ENCODE data around the gene PNPLA7. TPM values are rescaled to one million over a fixed set of nuclear protein-coding genes. Genes with fewer than 3 reads are reported as not detected.
"Not testable (repeated sequence)": the region's sequence is repeated elsewhere in the genome, so short reads cannot be mapped to it uniquely, and the experiment has no call there.

The PNPLA7 gene
- total RNA-seq, 1 donor from 2014 or later = 0.06 TPM

DNA sequence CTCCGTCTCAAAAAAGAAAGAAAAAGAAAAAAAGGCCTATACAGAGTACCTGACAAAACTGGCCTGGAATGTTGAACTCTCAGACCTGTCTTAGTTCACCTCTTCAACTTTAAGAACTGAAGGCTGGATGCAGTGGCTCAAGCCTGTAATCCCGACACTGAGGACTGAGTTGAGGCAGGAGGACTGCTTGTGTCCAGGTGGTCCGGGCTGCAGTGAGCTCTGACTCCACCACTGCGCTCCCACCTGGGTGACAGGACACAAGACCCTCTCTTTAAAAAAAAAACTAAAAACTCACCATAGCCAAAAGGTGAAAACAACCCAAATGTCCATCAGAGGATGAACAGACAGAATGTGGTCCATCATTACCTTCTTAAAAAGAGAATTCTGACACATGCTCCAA is 7.9 kb upstream of the PNPLA7 start:
- TF ChIP-seq, protein P1, sequence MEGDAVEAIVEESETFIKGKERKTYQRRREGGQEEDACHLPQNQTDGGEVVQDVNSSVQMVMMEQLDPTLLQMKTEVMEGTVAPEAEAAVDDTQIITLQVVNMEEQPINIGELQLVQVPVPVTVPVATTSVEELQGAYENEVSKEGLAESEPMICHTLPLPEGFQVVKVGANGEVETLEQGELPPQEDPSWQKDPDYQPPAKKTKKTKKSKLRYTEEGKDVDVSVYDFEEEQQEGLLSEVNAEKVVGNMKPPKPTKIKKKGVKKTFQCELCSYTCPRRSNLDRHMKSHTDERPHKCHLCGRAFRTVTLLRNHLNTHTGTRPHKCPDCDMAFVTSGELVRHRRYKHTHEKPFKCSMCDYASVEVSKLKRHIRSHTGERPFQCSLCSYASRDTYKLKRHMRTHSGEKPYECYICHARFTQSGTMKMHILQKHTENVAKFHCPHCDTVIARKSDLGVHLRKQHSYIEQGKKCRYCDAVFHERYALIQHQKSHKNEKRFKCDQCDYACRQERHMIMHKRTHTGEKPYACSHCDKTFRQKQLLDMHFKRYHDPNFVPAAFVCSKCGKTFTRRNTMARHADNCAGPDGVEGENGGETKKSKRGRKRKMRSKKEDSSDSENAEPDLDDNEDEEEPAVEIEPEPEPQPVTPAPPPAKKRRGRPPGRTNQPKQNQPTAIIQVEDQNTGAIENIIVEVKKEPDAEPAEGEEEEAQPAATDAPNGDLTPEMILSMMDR (conservative IDR thresholded peaks at IDR 0.05; ENCODE audit: low read depth, low read length) = no peak
- H3K4me3 ChIP-seq (ENCODE audit: low read depth, low read length) = no peak overlapping the region
- DNase-seq (ENCODE audit: low read depth) = no peak

DNA sequence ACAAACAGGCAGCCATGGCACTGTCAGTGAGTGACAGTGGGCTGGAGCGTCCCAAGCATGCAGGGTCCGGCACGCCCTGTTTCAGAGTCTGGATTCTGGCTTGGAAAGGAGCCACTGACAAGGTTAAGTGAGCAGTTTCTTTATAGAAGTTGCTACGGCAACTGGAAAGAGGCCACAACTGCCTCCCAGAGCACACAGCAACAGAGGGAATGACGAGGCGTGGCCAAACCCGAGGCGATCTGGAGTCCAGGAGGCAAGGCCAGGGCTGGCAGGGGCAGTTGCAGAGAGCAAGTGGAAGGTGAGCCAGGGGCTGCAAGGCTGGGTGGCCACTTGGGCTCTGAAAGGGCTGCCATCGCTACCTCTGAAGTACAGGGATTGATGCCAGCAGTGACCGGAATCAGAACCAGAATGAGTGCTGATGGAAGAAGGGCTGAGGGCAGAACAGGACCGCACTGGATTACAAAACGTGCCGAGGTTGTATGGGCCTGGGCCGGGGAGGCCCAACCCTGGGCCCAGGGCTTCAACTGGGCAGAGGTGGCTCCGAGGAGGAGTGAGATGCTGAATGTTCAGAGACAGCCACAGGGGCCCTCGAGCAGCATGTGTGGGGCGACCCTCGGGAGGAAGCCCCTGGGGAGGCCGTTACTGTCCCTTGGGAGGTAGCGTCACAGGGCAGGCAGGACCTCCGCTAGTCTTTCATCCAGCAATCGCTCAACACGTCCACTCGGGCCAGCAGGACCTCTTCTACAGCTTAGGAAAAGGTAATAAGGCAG is 6.1 kb upstream of the PNPLA7 start:
- no peak for DNase-seq (ENCODE audit: low read depth)
- no peak overlapping the region for H3K4me3 ChIP-seq (ENCODE audit: low read depth, low read length)
- TF ChIP-seq, protein P1 (conservative IDR thresholded peaks at IDR 0.05; ENCODE audit: low read depth, low read length) = no peak

DNA sequence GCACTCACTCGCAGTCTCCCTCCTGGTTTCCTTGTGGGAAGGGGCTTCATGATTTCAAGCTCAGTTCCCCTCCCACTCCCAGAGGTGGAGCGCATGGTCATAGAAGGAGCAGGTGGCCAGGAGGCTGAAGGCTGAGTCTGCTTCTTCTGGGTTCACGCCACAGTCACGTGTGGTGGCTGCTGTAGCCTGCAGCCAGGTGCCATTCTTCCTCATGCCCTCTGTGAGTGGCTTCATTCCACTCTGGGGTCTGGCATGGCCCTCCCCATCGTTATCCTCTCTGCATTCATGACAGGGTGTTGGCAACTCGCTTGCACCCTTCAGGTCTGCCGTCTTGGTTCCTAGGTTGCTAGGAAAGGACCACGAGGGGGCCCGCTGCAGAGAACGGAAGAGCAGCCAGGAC is 5.0 kb upstream of the PNPLA7 start:
- TF ChIP-seq, protein P1 (conservative IDR thresholded peaks at IDR 0.05; ENCODE audit: low read depth, low read length) = no peak
- H3K4me3 ChIP-seq (ENCODE audit: low read depth, low read length) = no peak overlapping the region
- DNase-seq (ENCODE audit: low read depth) = no peak

DNA sequence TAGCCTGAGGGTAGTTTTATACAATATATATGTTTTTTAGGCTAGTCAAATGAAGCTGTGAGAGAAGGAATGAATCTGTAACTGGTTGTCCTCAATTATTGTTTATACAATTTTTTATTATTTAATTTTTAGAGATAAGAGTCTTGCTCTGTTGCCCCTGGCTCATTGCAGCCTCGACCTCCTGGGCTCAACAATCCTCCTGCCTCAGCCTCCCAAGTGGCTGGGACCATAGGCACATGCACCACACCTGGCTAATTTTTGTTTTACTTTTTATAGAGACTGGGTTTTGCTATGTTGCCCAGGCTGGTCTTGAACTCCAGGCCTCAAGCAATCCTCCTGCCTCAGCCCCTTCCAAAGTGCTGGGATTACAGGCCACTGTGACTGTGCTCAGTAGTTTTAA is 4.1 kb upstream of the PNPLA7 start:
- no peak overlapping the region for H3K4me3 ChIP-seq (ENCODE audit: low read depth, low read length)
- TF ChIP-seq, protein P1 (conservative IDR thresholded peaks at IDR 0.05; ENCODE audit: low read depth, low read length) = no peak
- DNase-seq (ENCODE audit: low read depth) = no peak

DNA sequence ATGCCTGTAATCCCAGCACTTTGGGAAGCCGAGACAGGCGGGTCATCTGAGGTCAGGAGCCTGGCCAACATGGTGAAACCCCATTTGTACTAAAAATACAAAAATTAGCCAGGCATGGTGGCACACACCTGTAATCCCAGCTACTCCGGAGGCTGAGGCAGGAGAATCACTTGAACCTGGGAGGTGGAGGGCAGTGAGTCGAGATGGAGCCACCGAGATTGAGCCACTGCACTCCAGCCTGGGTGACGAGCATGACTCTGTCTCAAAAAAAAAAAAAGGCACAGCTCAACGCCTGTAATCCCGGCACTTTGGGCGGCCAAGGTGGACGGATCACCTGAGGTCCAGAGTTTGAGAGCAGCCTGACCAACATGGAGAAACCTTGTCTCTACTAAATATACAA is 3.5 kb upstream of the PNPLA7 start:
- not testable (repeated sequence) for DNase-seq (ENCODE audit: low read depth); H3K4me3 ChIP-seq (ENCODE audit: low read depth, low read length)

DNA sequence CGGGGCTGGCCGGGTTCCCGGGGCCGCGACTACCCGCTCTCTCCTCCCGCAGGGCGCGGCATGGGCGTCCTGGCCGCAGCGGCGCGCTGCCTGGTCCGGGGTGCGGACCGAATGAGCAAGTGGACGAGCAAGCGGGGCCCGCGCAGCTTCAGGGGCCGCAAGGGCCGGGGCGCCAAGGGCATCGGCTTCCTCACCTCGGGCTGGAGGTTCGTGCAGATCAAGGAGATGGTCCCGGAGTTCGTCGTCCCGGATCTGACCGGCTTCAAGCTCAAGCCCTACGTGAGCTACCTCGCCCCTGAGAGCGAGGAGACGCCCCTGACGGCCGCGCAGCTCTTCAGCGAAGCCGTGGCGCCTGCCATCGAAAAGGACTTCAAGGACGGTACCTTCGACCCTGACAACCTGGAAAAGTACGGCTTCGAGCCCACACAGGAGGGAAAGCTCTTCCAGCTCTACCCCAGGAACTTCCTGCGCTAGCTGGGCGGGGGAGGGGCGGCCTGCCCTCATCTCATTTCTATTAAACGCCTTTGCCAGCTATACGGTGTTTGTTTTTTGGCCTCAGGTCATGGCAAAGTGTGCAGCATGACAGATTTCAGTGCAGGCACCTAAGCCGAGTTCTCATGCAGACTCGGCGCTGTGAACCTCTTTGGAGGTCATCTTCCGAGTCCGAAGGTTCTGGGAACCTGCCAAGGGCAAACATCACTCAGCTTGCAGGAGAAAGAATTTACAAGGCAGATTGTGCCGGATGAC is 2.0 kb upstream of the PNPLA7 start:
- no peak for DNase-seq (ENCODE audit: low read depth)
- TF ChIP-seq, protein P1 (conservative IDR thresholded peaks at IDR 0.05; ENCODE audit: low read depth, low read length) = no peak
- peak overlapping the region; percentile 88 for H3K4me3 ChIP-seq (ENCODE audit: low read depth, low read length)

DNA sequence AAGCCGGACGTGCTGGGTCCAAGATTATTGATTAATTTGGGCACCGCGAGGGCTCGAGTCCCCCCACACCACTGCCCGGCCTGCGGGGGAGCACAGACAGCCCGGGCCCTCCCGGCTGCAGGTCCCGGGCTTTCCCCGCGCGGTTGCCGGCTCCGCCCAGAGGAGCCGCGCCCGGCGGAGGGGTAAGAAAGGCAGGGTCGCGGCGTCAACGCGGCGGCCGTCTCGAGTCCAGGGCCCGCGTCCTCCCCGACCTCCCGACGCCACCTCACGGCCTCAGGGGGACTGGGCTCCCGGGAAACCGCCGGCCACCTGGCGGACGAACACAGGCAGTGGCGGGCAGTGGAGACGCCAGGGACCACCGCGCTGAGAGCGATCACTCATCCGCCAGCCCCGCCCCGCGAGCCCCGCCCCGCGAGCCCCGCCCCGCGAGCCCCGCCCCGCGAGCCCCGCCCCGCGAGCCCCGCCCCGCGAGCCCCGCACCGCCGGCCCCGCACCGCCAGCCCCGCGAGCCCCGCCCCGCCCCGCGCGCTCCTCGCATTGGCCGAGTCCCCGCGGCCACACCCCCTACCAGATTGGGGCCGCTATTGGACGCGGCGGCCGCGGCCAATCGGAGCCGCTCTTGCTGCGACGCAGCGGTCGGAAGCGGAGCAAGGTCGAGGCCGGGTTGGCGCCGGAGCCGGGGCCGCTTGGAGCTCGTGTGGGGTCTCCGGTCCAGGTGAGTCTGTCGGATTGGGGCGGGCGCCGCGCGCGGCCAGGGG is 1.2 kb upstream of the PNPLA7 start, which contains the start of gene MRPL41:
Gene MRPL41 (plus strand): TSS at position 616 of the 758 bp plus-strand sequence. CDS start 203 bp downstream, outside the sequence.
- peak within 1 kb of the TSS; percentile 88 for H3K4me3 ChIP-seq (ENCODE audit: low read depth, low read length)
- TF ChIP-seq, protein P1 (conservative IDR thresholded peaks at IDR 0.05; ENCODE audit: low read depth, low read length) = peak; percentile 28
- no peak for DNase-seq (ENCODE audit: low read depth)

DNA sequence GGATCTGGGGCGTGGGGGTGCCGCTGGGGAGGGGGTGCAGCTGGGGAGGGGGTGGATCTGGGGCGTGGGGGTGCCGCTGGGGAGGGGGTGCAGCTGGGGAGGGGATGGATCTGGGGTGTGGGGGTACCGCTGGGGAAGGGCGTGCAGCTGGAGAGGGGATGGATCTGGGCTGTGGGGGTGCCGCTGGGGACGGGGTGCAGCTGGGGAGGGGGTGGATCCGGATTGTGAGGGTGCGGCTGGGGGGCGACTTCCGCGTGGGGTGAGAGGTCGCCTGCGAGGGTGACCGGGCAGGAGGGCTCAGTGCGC is 709 bp upstream of the PNPLA7 start:
- DNase-seq (ENCODE audit: low read depth) = not testable (repeated sequence)

More for the DNA sequence above, 709 bp upstream of the PNPLA7 start:
- H3K4me3 ChIP-seq (ENCODE audit: low read depth, low read length) = peak overlapping the region; percentile 67

Data from epithelial cell of proximal tubule (primary cell).